ENCODE measurements around the gene DNAAF2. TPM values are rescaled to one million over a fixed set of nuclear protein-coding genes. Genes with fewer than 3 reads are reported as not detected.

Gene DNAAF2
- total and polyA plus RNA-seq, 2 of the 13 experiments (the other 11 are each of a cell fraction or from before 2014, with no cell fraction given): 6.1 to 13.6 TPM

DNA sequence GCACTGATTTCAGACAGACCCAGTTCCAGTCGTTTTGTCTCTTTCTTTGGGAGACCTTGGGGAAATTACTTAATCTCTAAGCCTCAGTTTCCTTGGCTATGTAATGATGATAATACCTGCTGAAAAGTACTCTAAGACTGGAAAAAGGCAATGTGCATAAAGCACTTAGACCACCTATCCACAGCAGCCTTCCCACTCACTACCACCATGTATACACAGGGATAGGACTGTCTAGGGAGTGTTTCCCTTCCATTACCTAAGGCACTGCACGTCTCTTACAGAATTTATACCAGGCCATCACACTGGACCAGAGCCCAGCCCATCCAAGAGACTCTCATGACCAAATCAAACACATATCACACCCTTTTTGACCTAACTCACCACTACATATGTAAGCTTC, 55.2 kb downstream of the DNAAF2 start:
- H3K4me3 ChIP-seq (replicated peaks in 1 of 3; ENCODE audit: insufficient read depth in 1 of 3, low read depth in 2 of 3, low read length in 3 of 3): no peak overlapping the region
- 89% methylated on average over 2 of the region's 2 CpGs for WGBS (ENCODE audit: low lambda C conversion rate)
- FAIRE-seq (no peak), DNase-seq (ENCODE audit: low spot score) (no peak), ATAC-seq (peak; percentile 50)
- ChIA-PET CTCF (ENCODE audit: low intra/inter-chr PET ratio, low total read pairs) (no interaction called here), POLR2A (interaction anchor here (1.2 kb wide), 1 partner anchor 16 kb away, joined by 4 read pairs; no protein-coding TSS in a partner anchor)
- intact Hi-C loops (cut with micrococcal nuclease; ENCODE audit: unreplicated experiment) (no loop called here), in situ Hi-C loops (cut with HindIII; ENCODE audit: extremely low pct_ligation_motif_present, low pct_unique_long_range_greater_than_20kb) (no loop called here)
- H4K20me1 ChIP-seq (ENCODE audit: insufficient read depth, low read length): peaks cover 45% of the 10 kb centered on the region
- H2AFZ ChIP-seq (ENCODE audit: low read length): no peak overlapping the region
- no TSS peak for BruUV-seq (replicated peaks)
- no peaks in the 10 kb centered on the region; a peak in 1 of 5 replicates for H3K27me3 ChIP-seq (ENCODE audit: control insufficient read depth in 1 of 2, insufficient read depth in 2 of 2, low read length in 2 of 2)
- peaks cover 36% of the 10 kb centered on the region for H3K4me1 ChIP-seq (ENCODE audit: insufficient read depth, low read length)
- no peak overlapping the region for H3K4me2 ChIP-seq (ENCODE audit: low read depth, low read length)
- peaks cover 11 to 35% of the 10 kb centered on the region in 2 experiments for H3K36me3 ChIP-seq (replicated peaks in 1 of 2; ENCODE audit: control insufficient read depth in 1 of 2, insufficient read depth in 2 of 2, low read length in 2 of 2)
- no peak for TF ChIP-seq ZNF678 (CRISPR knock-in tag; IDR thresholded peaks at IDR 0.05)
- no peak for TF ChIP-seq MAFG (CRISPR knock-in tag; IDR thresholded peaks at IDR 0.05)
- peak; percentile 50; the same call in 1 of the 2 replicates for TF ChIP-seq POLR2G (IDR thresholded peaks at IDR 0.05; ENCODE audit: low read depth, low read length)
- TF ChIP-seq ATAD3A (CRISPR knock-in tag; IDR thresholded peaks at IDR 0.05): no peak
- TF ChIP-seq SAFB2 (CRISPR knock-in tag; IDR thresholded peaks at IDR 0.05; ENCODE audit: borderline replicate concordance, low read depth): no peak
- TF ChIP-seq, protein P1, sequence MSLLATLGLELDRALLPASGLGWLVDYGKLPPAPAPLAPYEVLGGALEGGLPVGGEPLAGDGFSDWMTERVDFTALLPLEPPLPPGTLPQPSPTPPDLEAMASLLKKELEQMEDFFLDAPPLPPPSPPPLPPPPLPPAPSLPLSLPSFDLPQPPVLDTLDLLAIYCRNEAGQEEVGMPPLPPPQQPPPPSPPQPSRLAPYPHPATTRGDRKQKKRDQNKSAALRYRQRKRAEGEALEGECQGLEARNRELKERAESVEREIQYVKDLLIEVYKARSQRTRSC (CRISPR knock-in tag; IDR thresholded peaks at IDR 0.05; ENCODE audit: low read depth): no peak
- TF ChIP-seq ERF (CRISPR knock-in tag; IDR thresholded peaks at IDR 0.05): no peak
- TF ChIP-seq ATF7-NPFF (CRISPR knock-in tag; IDR thresholded peaks at IDR 0.05; ENCODE audit: low read depth): no peak
- H3K79me2 ChIP-seq (ENCODE audit: insufficient read depth, low read length): peaks cover 48% of the 10 kb centered on the region
- no peak overlapping the region for H3K9ac ChIP-seq (ENCODE audit: insufficient read depth, low read depth, low read length)
- no peaks in the 10 kb centered on the region for H3K9me3 ChIP-seq (ENCODE audit: low read length)
- H3K27ac ChIP-seq (ENCODE audit: extremely low read length, insufficient read depth, low read length): no peak overlapping the region

DNA sequence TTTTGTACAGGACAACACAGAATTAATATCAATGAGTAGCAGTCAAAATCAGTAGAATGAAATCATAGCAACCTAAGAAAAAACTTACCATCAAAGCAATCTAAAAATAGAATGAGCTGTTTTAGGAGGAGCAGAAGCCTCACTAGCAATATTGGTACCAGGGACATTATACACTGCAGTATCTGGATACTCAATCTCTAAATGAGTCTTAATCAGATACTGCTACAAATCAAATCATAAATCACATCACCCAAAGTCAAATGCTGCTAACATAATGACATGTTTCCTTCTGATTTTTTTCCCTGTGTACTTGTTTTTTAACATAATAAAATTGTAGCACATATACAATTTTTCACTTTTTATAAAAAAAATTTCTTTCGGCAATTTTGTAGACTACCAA, 56.9 kb downstream of the DNAAF2 start:
- Histone ChIP-seq H3K27me3 (ENCODE audit: control insufficient read depth in 1 of 2, insufficient read depth in 2 of 2, low read length in 2 of 2) (no peaks in the 10 kb centered on the region), H3K9ac (ENCODE audit: insufficient read depth, low read depth, low read length) (no peak overlapping the region), H4K20me1 (ENCODE audit: insufficient read depth, low read length) (peaks cover 28% of the 10 kb centered on the region), H3K4me1 (ENCODE audit: insufficient read depth, low read length) (peaks cover 28% of the 10 kb centered on the region), H3K9me3 (ENCODE audit: low read length) (no peaks in the 10 kb centered on the region), H3K36me3 (replicated peaks in 1 of 2; ENCODE audit: control insufficient read depth in 1 of 2, insufficient read depth in 2 of 2, low read length in 2 of 2) (peaks cover 9 to 22% of the 10 kb centered on the region in 2 experiments), H3K4me2 (ENCODE audit: low read depth, low read length) (no peak overlapping the region), H3K27ac (ENCODE audit: extremely low read length, insufficient read depth, low read length) (no peak overlapping the region), H3K79me2 (ENCODE audit: insufficient read depth, low read length) (peaks cover 31% of the 10 kb centered on the region), H2AFZ (ENCODE audit: low read length) (no peak overlapping the region), H3K4me3 (replicated peaks in 1 of 3; ENCODE audit: insufficient read depth in 1 of 3, low read depth in 2 of 3, low read length in 3 of 3) (no peak overlapping the region)
- in situ Hi-C loops (cut with HindIII; ENCODE audit: extremely low pct_ligation_motif_present, low pct_unique_long_range_greater_than_20kb) (no loop called here), intact Hi-C loops (cut with micrococcal nuclease; ENCODE audit: unreplicated experiment) (no loop called here)
- no peak for TF ChIP-seq ZSCAN29 (CRISPR knock-in tag; conservative IDR thresholded peaks at IDR 0.05)
- TF ChIP-seq ZNF260 (CRISPR knock-in tag; IDR thresholded peaks at IDR 0.05; ENCODE audit: borderline replicate concordance, low read depth): no peak
- TF ChIP-seq REL (CRISPR knock-in tag; conservative IDR thresholded peaks at IDR 0.05): no peak
- no peak for TF ChIP-seq ZNF382 (CRISPR knock-in tag; IDR thresholded peaks at IDR 0.05; ENCODE audit: borderline replicate concordance)
- no peak for TF ChIP-seq ZNF816 (CRISPR knock-in tag; IDR thresholded peaks at IDR 0.05; ENCODE audit: borderline replicate concordance)
- ATAC-seq (no peak), FAIRE-seq (no peak), DNase-seq (ENCODE audit: low spot score) (no peak)
- BruUV-seq (replicated peaks): no TSS peak
- WGBS (ENCODE audit: low lambda C conversion rate): 95% methylated on average over 1 of the region's 1 CpG
- ChIA-PET CTCF (ENCODE audit: low intra/inter-chr PET ratio, low total read pairs) (no interaction called here), POLR2A (interaction anchor here (1.3 to 1.5 kb wide), 2 partner anchors 9 to 14 kb away, joined by 3 to 5 read pairs; partner anchors contain the start of gene RPS29)
